Progenitor cell of endocrine pancreas (in vitro differentiated cells): ENCODE data around the gene B3GAT1. TPM values are rescaled to one million over a fixed set of nuclear protein-coding genes. Genes with fewer than 3 reads are reported as not detected.

ENCODE experiments used
- DNase-seq: peaks from one replicate; pipeline ENCODE4 v3.0.0; 2021; ENCODE audit warnings: low spot score; ENCODE audit not compliant: unreplicated experiment
- H3K27ac Mint-ChIP-seq: 2 replicates; pipeline ENCODE4 v1.8.0; 2021; ENCODE audit warnings: mild to moderate bottlenecking, moderate library complexity, mixed read lengths
- H3K27me3 Mint-ChIP-seq: 2 replicates; pipeline ENCODE4 v1.8.0; 2021; ENCODE audit warnings: mixed read lengths
- H3K36me3 Mint-ChIP-seq: 2 replicates; pipeline ENCODE4 v1.8.0; 2022; ENCODE audit warnings: mixed read lengths; ENCODE audit not compliant: insufficient read depth
- H3K4me1 Mint-ChIP-seq: 2 replicates; pipeline ENCODE4 v1.8.0; 2021; ENCODE audit warnings: low read depth, mixed read lengths
- H3K4me3 Mint-ChIP-seq: 2 replicates; pipeline ENCODE4 v1.8.0; 2021; ENCODE audit warnings: low read depth, mild to moderate bottlenecking, moderate library complexity, mixed read lengths
- H3K9me3 Mint-ChIP-seq: 2 replicates; pipeline ENCODE4 v1.8.0; 2021; ENCODE audit warnings: low read depth, mixed read lengths
- CTCF ChIP-seq: fragments of 200-600 bp; sonication (generic); IDR thresholded peaks from one replicate; pipeline ENCODE4 v1.5.0; 2021; ENCODE audit warnings: antibody characterized with exemption, mild to moderate bottlenecking; ENCODE audit not compliant: unreplicated experiment
- total RNA-seq: library from RNA; stranded (reverse); gene quantifications from 2 replicates; pipeline ENCODE4 v1.2.1, GENCODE V29; 2021

The B3GAT1 gene
- total RNA-seq, 1 donor from 2014 or later = 5.1 TPM

- no peak for DNase-seq
- no peaks in the 10 kb centered on the region for H3K36me3 Mint-ChIP-seq
- no peaks in the 10 kb centered on the region for H3K27me3 Mint-ChIP-seq
- no peaks in the 10 kb centered on the region for H3K9me3 Mint-ChIP-seq
- TF ChIP-seq CTCF = no peak
- H3K27ac Mint-ChIP-seq = no peak overlapping the region
- no peak overlapping the region for H3K4me3 Mint-ChIP-seq
- H3K4me1 Mint-ChIP-seq = peaks cover 3% of the 10 kb centered on the region
Observed at GRCh38 chr11:134367781-134368180, 44.3 kb downstream of the B3GAT1 start.

- no peak overlapping the region for H3K27ac Mint-ChIP-seq
- H3K4me1 Mint-ChIP-seq = peaks cover 3% of the 10 kb centered on the region
- DNase-seq = no peak
- TF ChIP-seq CTCF = no peak
- no peaks in the 10 kb centered on the region for H3K9me3 Mint-ChIP-seq
- H3K36me3 Mint-ChIP-seq = no peaks in the 10 kb centered on the region
- no peak overlapping the region for H3K4me3 Mint-ChIP-seq
- peaks cover 8% of the 10 kb centered on the region for H3K27me3 Mint-ChIP-seq
Observed at GRCh38 chr11:134366254-134366653, 45.8 kb downstream of the B3GAT1 start.

- Mint-ChIP-seq H3K4me3 (no peak overlapping the region), H3K9me3 (no peaks in the 10 kb centered on the region), H3K36me3 (no peaks in the 10 kb centered on the region), H3K27ac (no peak overlapping the region), H3K27me3 (peaks cover 9% of the 10 kb centered on the region), H3K4me1 (peaks cover 3% of the 10 kb centered on the region)
- no peak for TF ChIP-seq CTCF
- DNase-seq = no peak
Observed at GRCh38 chr11:134365011-134365925, 46.8 kb downstream of the B3GAT1 start.

- Mint-ChIP-seq H3K36me3 (no peaks in the 10 kb centered on the region), H3K27ac (no peak overlapping the region), H3K27me3 (peaks cover 14% of the 10 kb centered on the region), H3K4me1 (peaks cover 3% of the 10 kb centered on the region), H3K9me3 (no peaks in the 10 kb centered on the region), H3K4me3 (no peak overlapping the region)
- DNase-seq = no peak
- no peak for TF ChIP-seq CTCF
Observed at GRCh38 chr11:134364261-134364660, 47.8 kb downstream of the B3GAT1 start.

GRCh38 chr11:134363592-134363991 is 48.5 kb downstream of the B3GAT1 start:
- Mint-ChIP-seq H3K4me3 (no peak overlapping the region), H3K9me3 (no peaks in the 10 kb centered on the region), H3K36me3 (no peaks in the 10 kb centered on the region), H3K4me1 (peaks cover 3% of the 10 kb centered on the region), H3K27me3 (peaks cover 14% of the 10 kb centered on the region), H3K27ac (no peak overlapping the region)
- no peak for DNase-seq
- no peak for TF ChIP-seq CTCF
